ENCODE results near the gene PPP2R3A. TPM values are rescaled to one million over a fixed set of nuclear protein-coding genes. Genes with fewer than 3 reads are reported as not detected.
"Not testable (repeated sequence)": the region's sequence is repeated elsewhere in the genome, so short reads cannot be mapped to it uniquely, and the experiment has no call there.

The PPP2R3A gene
- polyA plus RNA-seq, 3 donors from 2014 or later = 0.06 to 0.24 (median 0.09) TPM

- Mint-ChIP-seq H3K36me3 (no peaks in the 10 kb centered on the region), H3K4me1 (peaks cover 67 to 71% of the 10 kb centered on the region in 2 donors), H3K9me3 (no peaks in the 10 kb centered on the region), H3K27me3 (ENCODE audit: low read depth in 3 of 3) (peaks cover 2 to 16% (median 3%) of the 10 kb centered on the region in 3 donors), H3K27ac (peak overlapping the region in 1 of 6 donors; percentile 12), H3K4me3 (peak overlapping the region in 1 of 5 donors; percentile 71)
- no peak for DNase-seq
These were observed 212.3 kb downstream of the PPP2R3A start for GRCh38 chr3:136177876-136178275.

- Mint-ChIP-seq H3K9me3 (no peaks in the 10 kb centered on the region), H3K36me3 (no peaks in the 10 kb centered on the region), H3K27ac (peak overlapping the region in 2 of 6 donors; percentile 60 to 68), H3K27me3 (ENCODE audit: low read depth in 3 of 3) (peaks cover 2 to 15% (median 5%) of the 10 kb centered on the region in 3 donors), H3K4me3 (peak overlapping the region in 4 of 5 donors; percentile 21 to 66 (median 46)), H3K4me1 (peaks cover 87 to 95% of the 10 kb centered on the region in 2 donors)
- no peak for DNase-seq
These were observed 216.2 kb downstream of the PPP2R3A start for GRCh38 chr3:136181741-136182140.

DNA sequence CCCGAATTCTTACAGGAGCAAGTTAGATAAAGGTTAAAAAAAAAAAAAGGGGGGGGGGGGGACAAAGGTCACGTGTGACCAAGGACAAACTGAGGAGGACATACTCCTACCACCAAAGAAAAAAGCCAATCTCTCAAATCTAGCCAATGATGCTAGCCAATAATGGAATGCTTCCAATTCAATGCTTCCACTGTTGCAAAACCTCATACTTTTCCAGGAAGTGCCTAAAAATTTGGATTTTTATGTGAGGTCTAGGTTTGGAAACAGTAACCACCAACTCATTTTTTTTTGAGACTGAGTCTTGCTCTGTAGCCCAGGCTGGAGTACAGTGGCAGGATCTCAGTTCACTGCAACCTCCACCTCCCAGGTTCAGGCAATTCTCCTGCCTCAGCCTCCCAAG lies 219.2 kb downstream of the PPP2R3A start:
- peak overlapping the region in 3 of 5 donors; percentile 5 to 36 (median 7) for H3K4me3 Mint-ChIP-seq
- peaks cover 91 to 96% of the 10 kb centered on the region in 2 donors for H3K4me1 Mint-ChIP-seq
- no peaks in the 10 kb centered on the region for H3K36me3 Mint-ChIP-seq
- H3K27me3 Mint-ChIP-seq (ENCODE audit: low read depth in 3 of 3) = peaks cover 2 to 9% (median 5%) of the 10 kb centered on the region in 3 donors
- no peak for DNase-seq
- peak overlapping the region in 3 of 6 donors; percentile 11 to 48 (median 34) for H3K27ac Mint-ChIP-seq
- no peaks in the 10 kb centered on the region for H3K9me3 Mint-ChIP-seq

GRCh38 chr3:136186344-136186743 lies 220.8 kb downstream of the PPP2R3A start:
- Mint-ChIP-seq H3K36me3 (peaks cover 0 to 3% (median 0%) of the 10 kb centered on the region in 3 donors), H3K27me3 (ENCODE audit: low read depth in 3 of 3) (peaks cover 2 to 6% (median 2%) of the 10 kb centered on the region in 3 donors), H3K4me1 (peaks cover 95 to 100% of the 10 kb centered on the region in 2 donors), H3K4me3 (peak overlapping the region; percentile 64 to 82 (median 67)), H3K9me3 (no peaks in the 10 kb centered on the region), H3K27ac (peak overlapping the region; percentile 7 to 89 (median 61))
- peak in 1 of 3 donors; percentile 31 for DNase-seq

GRCh38 chr3:136186846-136187245 lies 221.3 kb downstream of the PPP2R3A start:
- peak overlapping the region in 5 of 6 donors; percentile 4 to 89 (median 22) for H3K27ac Mint-ChIP-seq
- peaks cover 0 to 3% (median 0%) of the 10 kb centered on the region in 3 donors for H3K36me3 Mint-ChIP-seq
- no peaks in the 10 kb centered on the region for H3K9me3 Mint-ChIP-seq
- H3K4me1 Mint-ChIP-seq = peaks cover 97 to 100% of the 10 kb centered on the region in 2 donors
- H3K27me3 Mint-ChIP-seq (ENCODE audit: low read depth in 3 of 3) = peaks cover 2 to 6% (median 2%) of the 10 kb centered on the region in 3 donors
- no peak for DNase-seq
- peak overlapping the region; percentile 66 to 82 (median 68) for H3K4me3 Mint-ChIP-seq

DNA sequence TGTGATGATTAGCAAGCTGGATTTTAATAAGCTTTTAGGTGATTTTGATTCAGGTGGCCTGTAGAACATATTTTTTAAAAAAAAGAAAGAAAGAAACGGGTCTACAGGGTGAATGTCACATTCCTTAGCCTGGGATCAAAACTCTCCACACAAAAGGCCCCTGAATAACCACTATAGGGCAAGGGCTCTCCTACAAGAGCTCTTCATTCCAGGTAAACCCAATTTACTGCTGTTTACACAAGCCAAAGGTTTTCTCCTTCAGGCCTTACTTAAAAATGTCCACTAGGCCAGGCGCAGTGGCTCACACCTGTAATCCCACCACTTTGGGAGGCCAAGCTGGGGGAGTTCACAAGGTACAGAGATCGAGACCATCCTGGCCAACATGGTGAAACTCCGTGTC lies 222.3 kb downstream of the PPP2R3A start:
- H3K36me3 Mint-ChIP-seq = peaks cover 0 to 3% (median 0%) of the 10 kb centered on the region in 3 donors
- H3K4me3 Mint-ChIP-seq = peak overlapping the region in 4 of 5 donors; percentile 57 to 82 (median 66)
- peaks cover 97 to 100% of the 10 kb centered on the region in 2 donors for H3K4me1 Mint-ChIP-seq
- peaks cover 0 to 4% (median 2%) of the 10 kb centered on the region in 3 donors for H3K27me3 Mint-ChIP-seq (ENCODE audit: low read depth in 3 of 3)
- no peak for DNase-seq
- H3K9me3 Mint-ChIP-seq = no peaks in the 10 kb centered on the region
- H3K27ac Mint-ChIP-seq = peak overlapping the region in 1 of 6 donors; percentile 31

- Mint-ChIP-seq H3K4me1 (peaks cover 97 to 100% of the 10 kb centered on the region in 2 donors), H3K27ac (peak overlapping the region in 4 of 6 donors; percentile 26 to 64 (median 42)), H3K36me3 (peaks cover 0 to 3% (median 0%) of the 10 kb centered on the region in 3 donors), H3K27me3 (ENCODE audit: low read depth in 3 of 3) (peaks cover 0 to 12% (median 9%) of the 10 kb centered on the region in 3 donors), H3K4me3 (peak overlapping the region; percentile 63 to 99 (median 83)), H3K9me3 (no peaks in the 10 kb centered on the region)
- no peak for DNase-seq
These were observed 223.5 kb downstream of the PPP2R3A start for GRCh38 chr3:136189043-136189442.

DNA sequence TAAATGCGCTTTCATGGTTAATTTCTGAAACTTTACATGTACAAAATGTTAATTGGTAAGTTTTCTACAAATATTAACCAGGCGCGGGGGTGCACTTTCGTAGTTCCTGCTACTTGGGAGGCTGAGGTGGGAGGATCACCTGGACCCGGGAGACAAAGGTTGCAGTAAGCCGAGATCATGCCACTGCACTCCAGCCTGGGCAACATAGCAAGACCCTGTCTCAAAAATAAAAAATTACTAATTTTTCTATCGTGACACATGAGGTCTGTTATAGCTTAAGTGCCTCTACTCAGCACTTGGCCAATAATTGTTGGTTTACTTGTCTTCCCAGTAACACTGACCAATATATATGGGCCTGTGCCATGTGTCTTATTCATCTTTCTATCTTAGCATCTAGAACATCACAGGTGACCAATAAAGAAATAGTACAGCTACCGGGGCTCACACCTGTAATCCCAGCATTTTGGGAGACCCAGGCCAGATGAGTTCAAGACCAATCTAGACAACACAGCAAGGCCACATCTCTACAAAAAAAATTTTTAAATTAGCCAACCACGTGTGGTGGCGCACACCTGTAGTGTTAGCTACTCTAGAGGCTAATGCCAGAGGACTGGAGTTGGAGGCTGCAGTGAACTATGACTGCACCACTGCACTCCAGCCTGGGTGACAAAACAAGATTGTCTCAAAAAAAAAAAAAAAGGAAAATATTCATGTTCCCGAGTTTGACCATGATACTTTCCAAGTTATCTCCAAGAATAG lies 224.5 kb downstream of the PPP2R3A start:
- H3K36me3 Mint-ChIP-seq = peaks cover 0 to 9% (median 3%) of the 10 kb centered on the region in 3 donors
- peaks cover 9 to 19% (median 17%) of the 10 kb centered on the region in 3 donors for H3K27me3 Mint-ChIP-seq (ENCODE audit: low read depth in 3 of 3)
- no peak for DNase-seq
- H3K9me3 Mint-ChIP-seq = no peaks in the 10 kb centered on the region
- H3K4me1 Mint-ChIP-seq = peaks cover 93 to 100% of the 10 kb centered on the region in 2 donors
- peak overlapping the region; percentile 33 to 99 (median 97) for H3K4me3 Mint-ChIP-seq
- H3K27ac Mint-ChIP-seq = peak overlapping the region in 5 of 6 donors; percentile 48 to 100 (median 85)

DNA sequence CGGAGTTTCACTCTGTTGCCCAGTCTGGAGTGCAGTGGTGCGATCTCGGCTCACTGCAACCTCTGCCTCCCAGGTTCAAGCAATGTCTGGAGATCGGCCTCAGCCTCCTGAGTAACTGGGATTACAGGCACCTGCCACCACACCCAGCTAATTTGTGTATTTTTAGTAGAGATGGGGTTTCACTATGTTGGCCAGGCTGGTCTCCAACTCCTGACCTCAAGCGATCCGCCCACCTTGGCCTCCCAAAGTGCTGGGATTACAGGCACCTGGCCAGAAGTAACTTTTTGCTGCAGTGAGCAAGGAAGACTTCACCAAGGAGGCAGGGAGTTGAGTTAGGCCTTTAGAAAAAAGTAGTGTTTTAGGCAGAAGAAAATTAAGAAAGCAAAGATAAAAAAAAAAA lies 226.7 kb downstream of the PPP2R3A start:
- H3K9me3 Mint-ChIP-seq, DNase-seq: not testable (repeated sequence)
- Mint-ChIP-seq H3K4me1 (peaks cover 82 to 83% of the 10 kb centered on the region in 2 donors), H3K4me3 (peak overlapping the region; percentile 95 to 99 (median 97)), H3K27me3 (ENCODE audit: low read depth in 3 of 3) (peaks cover 29 to 40% (median 37%) of the 10 kb centered on the region in 3 donors), H3K36me3 (peaks cover 0 to 10% (median 3%) of the 10 kb centered on the region in 3 donors), H3K27ac (peak overlapping the region; percentile 84 to 100 (median 100))

GRCh38 chr3:136192831-136193230 lies 227.3 kb downstream of the PPP2R3A start:
- Mint-ChIP-seq H3K9me3 (peaks cover 0 to 2% (median 0%) of the 10 kb centered on the region in 6 donors), H3K4me1 (peaks cover 81 to 83% of the 10 kb centered on the region in 2 donors), H3K4me3 (peak overlapping the region; percentile 95 to 99 (median 97)), H3K27ac (peak overlapping the region; percentile 84 to 100 (median 100)), H3K27me3 (ENCODE audit: low read depth in 3 of 3) (peaks cover 32 to 41% (median 40%) of the 10 kb centered on the region in 3 donors), H3K36me3 (peaks cover 0 to 10% (median 3%) of the 10 kb centered on the region in 3 donors)
- DNase-seq = no peak

DNA sequence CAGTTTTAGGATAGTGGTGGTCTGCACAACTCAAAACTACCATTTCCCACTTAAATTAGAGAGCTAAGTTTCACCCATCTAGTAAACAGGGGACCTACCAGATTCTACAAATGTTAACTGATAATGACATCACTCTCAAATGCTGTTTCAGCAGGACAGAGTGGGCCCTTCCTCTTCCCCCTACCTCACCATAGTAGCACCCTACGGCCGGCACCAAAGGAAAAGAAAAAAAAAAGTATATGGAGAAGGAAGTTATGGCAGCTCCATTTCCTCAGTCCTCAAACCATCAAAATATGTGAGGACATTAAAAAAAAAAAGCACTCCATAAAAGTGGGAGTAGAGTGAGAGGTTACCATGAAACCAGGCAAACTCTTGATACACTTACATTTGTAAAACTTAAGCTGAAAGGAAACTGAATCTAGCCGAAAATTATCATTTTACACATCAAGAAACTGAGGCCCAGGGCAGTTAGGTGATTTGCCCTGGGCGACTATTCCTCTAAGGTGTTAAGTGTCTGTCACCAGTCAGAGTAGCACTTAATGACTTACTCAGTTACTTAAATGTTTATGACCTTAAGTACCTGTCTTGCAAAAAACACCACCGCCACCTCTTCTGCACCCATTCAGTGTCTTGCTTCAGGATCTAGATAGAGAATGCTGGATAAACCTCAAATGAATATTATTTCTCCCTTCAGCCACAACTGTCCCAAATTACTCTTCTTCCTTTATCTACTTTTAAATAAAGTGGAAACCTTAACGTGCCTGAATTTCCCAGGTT lies 227.9 kb downstream of the PPP2R3A start:
- no peak for DNase-seq
- H3K4me1 Mint-ChIP-seq = peaks cover 78 to 81% of the 10 kb centered on the region in 2 donors

GRCh38 chr3:136194409-136195257 lies 229.1 kb downstream of the PPP2R3A start:
- Mint-ChIP-seq H3K4me1 (peaks cover 67 to 69% of the 10 kb centered on the region in 2 donors), H3K27me3 (ENCODE audit: low read depth in 3 of 3) (peaks cover 32 to 41% (median 40%) of the 10 kb centered on the region in 3 donors), H3K4me3 (peak overlapping the region; percentile 95 to 99 (median 97)), H3K9me3 (peaks cover 0 to 2% (median 0%) of the 10 kb centered on the region in 6 donors), H3K27ac (peak overlapping the region; percentile 97 to 100 (median 100)), H3K36me3 (peaks cover 0 to 10% (median 3%) of the 10 kb centered on the region in 3 donors)
- DNase-seq = peak; percentile 85 to 88 (median 87)

More for the DNA sequence above, 227.9 kb downstream of the PPP2R3A start:
- Mint-ChIP-seq H3K4me3 (peak overlapping the region; percentile 95 to 99 (median 97)), H3K27me3 (ENCODE audit: low read depth in 3 of 3) (peaks cover 32 to 41% (median 40%) of the 10 kb centered on the region in 3 donors), H3K9me3 (peaks cover 0 to 2% (median 0%) of the 10 kb centered on the region in 6 donors), H3K27ac (peak overlapping the region; percentile 97 to 100 (median 100)), H3K36me3 (peaks cover 0 to 10% (median 3%) of the 10 kb centered on the region in 3 donors)
